ENCODE data around the gene TWSG1. TPM values are rescaled to one million over a fixed set of nuclear protein-coding genes. Genes with fewer than 3 reads are reported as not detected.

The TWSG1 gene
- total RNA-seq: 10 to 100 TPM; 30.7 to 31.4 TPM
- 38.9 TPM for polyA plus RNA-seq (2013, experiment 1 of 2)
- 39.4 TPM for polyA plus RNA-seq (2013, experiment 2 of 2)
- long read RNA-seq, experiment 1, transcript TWSG1-201 (5 exons, 3,756 nt): major isoform, 6 of 24 reads
- long read RNA-seq, experiment 1, partial matches to known transcripts: 3 of 24 reads
- long read RNA-seq, experiment 1, other reads (novel, unspliced or antisense): 15 of 24 reads
- long read RNA-seq, experiment 2, transcript TWSG1-201 (5 exons, 3,756 nt): major isoform, 105 of 125 reads
- long read RNA-seq, experiment 2, partial matches to known transcripts: 6 of 125 reads
- long read RNA-seq, experiment 2, other reads (novel, unspliced or antisense): 14 of 125 reads
- long read RNA-seq, experiment 3, transcript TWSG1-201 (5 exons, 3,756 nt): major isoform, 204 of 215 reads
- long read RNA-seq, experiment 3, partial matches to known transcripts: 2 of 215 reads
- long read RNA-seq, experiment 3, other reads (novel, unspliced or antisense): 8 of 215 reads
- long read RNA-seq, experiment 4, transcript TWSG1-201 (5 exons, 3,756 nt): major isoform, 11 of 15 reads
- long read RNA-seq, experiment 4, partial matches to known transcripts: 1 of 15 reads
- long read RNA-seq, experiment 4, other reads (novel, unspliced or antisense): 1 of 15 reads

GRCh38 chr18:9334329-9334972 is at the start of gene TWSG1:
Gene TWSG1 (plus strand): TSS chr18:9334773. CDS start chr18:9337230, 2,457 bp downstream.
- peak within 1 kb of the TSS; percentile 78 for H3K9ac ChIP-seq (ENCODE audit: extremely low read depth, low read length, poor library complexity, severe bottlenecking)
- peaks cover 6% of the 10 kb centered on the region for H3K27me3 ChIP-seq (ENCODE audit: control insufficient read depth, insufficient read depth, low read length, poor library complexity, severe bottlenecking)
- Mint-ChIP-seq H3K36me3 (ENCODE audit: low read depth) (peaks cover 16% of the 10 kb centered on the region), H3K4me3 (peak within 1 kb of the TSS; percentile 71), H3K27me3 (ENCODE audit: insufficient read depth) (peaks cover 16% of the 10 kb centered on the region), H3K9me3 (no peaks in the 10 kb centered on the region), H3K4me1 (peaks cover 6% of the 10 kb centered on the region), H3K27ac (peak within 1 kb of the TSS; percentile 92)
- peaks cover 22% of the 10 kb centered on the region for H3K36me3 ChIP-seq (ENCODE audit: control insufficient read depth, insufficient read depth, low read length)
- peak; percentile 66 for TF ChIP-seq CTCF (conservative IDR thresholded peaks at IDR 0.05)
- peak within 1 kb of the TSS; percentile 92 for H3K4me3 ChIP-seq (ENCODE audit: low read length)
- no peaks in the 10 kb centered on the region for H3K4me1 ChIP-seq (ENCODE audit: control insufficient read depth, insufficient read depth, low read length)
- H3K27ac ChIP-seq (ENCODE audit: low read depth, low read length): peak within 1 kb of the TSS; percentile 59
- peaks cover 1% of the 10 kb centered on the region for H3K9me3 ChIP-seq (ENCODE audit: control insufficient read depth, low read length)
- peak; percentile 98 for DNase-seq
- WGBS, 2 experiments (ENCODE audit: insufficient coverage in 1 of 2, insufficient read length in 1 of 2): 0% methylated on average over 8 to 57 of the region's 67 CpGs

- H3K9ac ChIP-seq (ENCODE audit: extremely low read depth, low read length, poor library complexity, severe bottlenecking): no peak overlapping the region
- H3K4me1 ChIP-seq (ENCODE audit: control insufficient read depth, insufficient read depth, low read length): no peaks in the 10 kb centered on the region
- H3K4me3 Mint-ChIP-seq: no peak overlapping the region
- peaks cover 13% of the 10 kb centered on the region for H3K9me3 Mint-ChIP-seq
- TF ChIP-seq CTCF (conservative IDR thresholded peaks at IDR 0.05): no peak
- no peaks in the 10 kb centered on the region for H3K27me3 Mint-ChIP-seq (ENCODE audit: insufficient read depth)
- WGBS, 2 experiments (ENCODE audit: insufficient coverage in 1 of 2, insufficient read length in 1 of 2): 92 to 100% methylated on average over 2 of the region's 2 CpGs
- no peak overlapping the region for H3K27ac ChIP-seq (ENCODE audit: low read depth, low read length)
- no peak overlapping the region for H3K4me3 ChIP-seq (ENCODE audit: low read length)
- no peaks in the 10 kb centered on the region for H3K36me3 ChIP-seq (ENCODE audit: control insufficient read depth, insufficient read depth, low read length)
- H3K27ac Mint-ChIP-seq: no peak overlapping the region
- H3K27me3 ChIP-seq (ENCODE audit: control insufficient read depth, insufficient read depth, low read length, poor library complexity, severe bottlenecking): no peaks in the 10 kb centered on the region
- H3K4me1 Mint-ChIP-seq: no peaks in the 10 kb centered on the region
- H3K9me3 ChIP-seq (ENCODE audit: control insufficient read depth, low read length): peaks cover 2% of the 10 kb centered on the region
- no peak for DNase-seq
- H3K36me3 Mint-ChIP-seq (ENCODE audit: low read depth): peaks cover 8% of the 10 kb centered on the region
Measured at GRCh38 chr18:9285604-9286003, 49.0 kb upstream of the TWSG1 start.

GRCh38 chr18:9287036-9287435 is 47.5 kb upstream of the TWSG1 start:
- Histone ChIP-seq H3K4me3 (ENCODE audit: low read length) (no peak overlapping the region), H3K4me1 (ENCODE audit: control insufficient read depth, insufficient read depth, low read length) (no peaks in the 10 kb centered on the region), H3K36me3 (ENCODE audit: control insufficient read depth, insufficient read depth, low read length) (no peaks in the 10 kb centered on the region), H3K27ac (ENCODE audit: low read depth, low read length) (no peak overlapping the region), H3K27me3 (ENCODE audit: control insufficient read depth, insufficient read depth, low read length, poor library complexity, severe bottlenecking) (no peaks in the 10 kb centered on the region), H3K9me3 (ENCODE audit: control insufficient read depth, low read length) (peaks cover 6% of the 10 kb centered on the region), H3K9ac (ENCODE audit: extremely low read depth, low read length, poor library complexity, severe bottlenecking) (no peak overlapping the region)
- DNase-seq: no peak
- Mint-ChIP-seq H3K9me3 (peaks cover 27% of the 10 kb centered on the region), H3K27me3 (ENCODE audit: insufficient read depth) (no peaks in the 10 kb centered on the region), H3K36me3 (ENCODE audit: low read depth) (peaks cover 8% of the 10 kb centered on the region), H3K27ac (no peak overlapping the region), H3K4me3 (no peak overlapping the region), H3K4me1 (no peaks in the 10 kb centered on the region)
- TF ChIP-seq CTCF (conservative IDR thresholded peaks at IDR 0.05): no peak
- WGBS, 2 experiments (ENCODE audit: insufficient coverage in 1 of 2, insufficient read length in 1 of 2): 83 to 97% methylated on average over 3 to 5 of the region's 7 CpGs

Data from endodermal cell (in vitro differentiated cells).